Loucy (cell line): ENCODE measurements around the gene SYNM.

ENCODE experiments used
- CTCF ChIP-seq: fragments of 200-600 bp; sonication (generic); conservative IDR thresholded peaks from 2 replicates; pipeline ENCODE4 v1.5.1; 2014; ENCODE audit warnings: mild to moderate bottlenecking, antibody characterized with exemption, low read length
- EZH2phosphoT487 ChIP-seq: fragments of 200-600 bp; IDR thresholded peaks from 2 replicates; pipeline ENCODE4 v1.6.1; 2018; ENCODE audit warnings: antibody characterized with exemption, mild to moderate bottlenecking, moderate library complexity, borderline replicate concordance

GRCh38 chr15:99172989-99173388 is 68.1 kb downstream of the SYNM start:
- TF ChIP-seq CTCF (no peak), EZH2phosphoT487 (no peak)
